GM23338 (cell line): Measurements from ENCODE around the gene SZRD1. TPM values are rescaled to one million over a fixed set of nuclear protein-coding genes. Genes with fewer than 3 reads are reported as not detected.

Experiments
- ATAC-seq: fragments of 200-7000 bp; cut with Tn5 transposase; 3 replicates; pipeline ENCODE4 v1.9.1; 2020
- DNase-seq: peaks from one replicate; pipeline ENCODE4 v3.0.0-alpha.2; 2015; ENCODE audit warnings: low spot score
- H2AFZ ChIP-seq: fragments of 200-600 bp; sonication (generic); 2 replicates; pipeline ENCODE4 v1.8.0; 2016; ENCODE audit warnings: antibody characterized with exemption, mild to moderate bottlenecking, moderate library complexity
- H3F3A ChIP-seq: fragments of 200-600 bp; sonication (generic); replicated peaks from 2 replicates; pipeline ENCODE4 v1.8.0; 2017; ENCODE audit warnings: antibody characterized with exemption, mixed run types, low read depth
- H3K27ac ChIP-seq: fragments of 200-600 bp; sonication (generic); 2 replicates; pipeline ENCODE4 v1.6.1; 2016; ENCODE audit warnings: low read depth
- H3K27me3 ChIP-seq: fragments of 200-600 bp; sonication (generic); 2 replicates; pipeline ENCODE4 v1.8.0; 2016; ENCODE audit warnings: mild to moderate bottlenecking, mixed run types, moderate library complexity; ENCODE audit not compliant: insufficient read depth
- H3K36me3 ChIP-seq: fragments of 200-600 bp; sonication (generic); 2 replicates; pipeline ENCODE4 v1.8.0; 2016; ENCODE audit warnings: mild to moderate bottlenecking; ENCODE audit not compliant: insufficient read depth
- H3K4me1 ChIP-seq: fragments of 200-600 bp; sonication (generic); 2 replicates; pipeline ENCODE4 v1.8.0; 2016; ENCODE audit warnings: mild to moderate bottlenecking, moderate library complexity; ENCODE audit not compliant: insufficient read depth
- H3K4me2 ChIP-seq: fragments of 200-600 bp; sonication (generic); 2 replicates; pipeline ENCODE4 v1.7.1; 2017; ENCODE audit warnings: mixed run types
- H3K4me3 ChIP-seq: fragments of 200-600 bp; sonication (generic); 2 replicates; pipeline ENCODE4 v1.6.1; 2016; ENCODE audit warnings: mixed run types
- H3K79me2 ChIP-seq: fragments of 200-600 bp; sonication (generic); replicated peaks from 2 replicates; pipeline ENCODE4 v1.8.0; 2017; ENCODE audit warnings: mild to moderate bottlenecking; ENCODE audit not compliant: insufficient read depth
- H3K9me2 ChIP-seq: fragments of 200-600 bp; sonication (generic); 2 replicates; pipeline ENCODE4 v1.8.0; 2017; ENCODE audit not compliant: insufficient read depth
- H4K20me1 ChIP-seq: fragments of 200-600 bp; sonication (generic); replicated peaks from 2 replicates; pipeline ENCODE4 v1.8.0; 2017; ENCODE audit warnings: mild to moderate bottlenecking; ENCODE audit not compliant: insufficient read depth
- H3K27ac Mint-ChIP-seq: 2 replicates; pipeline ENCODE4 v1.8.0; 2020; ENCODE audit warnings: inconsistent platforms, mild to moderate bottlenecking, moderate library complexity, mixed read lengths
- H3K27me3 Mint-ChIP-seq: 3 replicates; pipeline ENCODE4 v1.8.0; 2022; ENCODE audit warnings: low read depth, mild to moderate bottlenecking, moderate library complexity, mixed read lengths, inconsistent platforms; ENCODE audit not compliant: insufficient read depth, poor library complexity
- H3K36me3 Mint-ChIP-seq: 3 replicates; pipeline ENCODE4 v1.8.0; 2021; ENCODE audit warnings: low read depth, mild to moderate bottlenecking, inconsistent platforms, moderate library complexity, mixed read lengths
- H3K4me1 Mint-ChIP-seq: 3 replicates; pipeline ENCODE4 v1.8.0; 2020; ENCODE audit warnings: mild to moderate bottlenecking, inconsistent platforms, mixed read lengths
- H3K4me3 Mint-ChIP-seq: 3 replicates; pipeline ENCODE4 v1.8.0; 2021; ENCODE audit warnings: moderate library complexity, mild to moderate bottlenecking, inconsistent platforms, mixed read lengths
- H3K9me3 Mint-ChIP-seq: 3 replicates; pipeline ENCODE4 v1.8.0; 2020; ENCODE audit warnings: moderate library complexity, mild to moderate bottlenecking, inconsistent platforms, mixed read lengths
- CREB1 ChIP-seq: fragments of 250-450 bp; sonication (Bioruptor Pico); IDR thresholded peaks from 2 replicates; pipeline ENCODE4 v1.5.0; 2020; ENCODE audit warnings: low read depth, mild to moderate bottlenecking, moderate library complexity
- CTCF ChIP-seq, 2 experiments: fragments of 200-600 bp in 1 of 2; sonication (generic) in 1 of 2; conservative IDR thresholded peaks; 2 replicates each; pipeline versions ENCODE4 v1.5.1 to v1.6.1; 2016 to 2017; ENCODE audit warnings: antibody characterized with exemption in 2 of 2, low read depth in 2 of 2, mild to moderate bottlenecking in 2 of 2, moderate library complexity in 1 of 2
- ETS1 ChIP-seq: IDR thresholded peaks from 2 replicates; pipeline ENCODE4 v1.6.1; 2016; ENCODE audit warnings: antibody characterized with exemption
- EZH2 ChIP-seq: fragments of 200-600 bp; sonication (generic); IDR thresholded peaks from one replicate; pipeline ENCODE4 v1.8.0; 2017; ENCODE audit warnings: antibody characterized with exemption, mild to moderate bottlenecking, low read depth; ENCODE audit not compliant: unreplicated experiment
- EZH2phosphoT487 ChIP-seq: fragments of 200-600 bp; sonication (generic); IDR thresholded peaks from one replicate; pipeline ENCODE4 v1.8.1; 2018; ENCODE audit warnings: antibody characterized with exemption; ENCODE audit not compliant: unreplicated experiment
- JUNB ChIP-seq: IDR thresholded peaks from one replicate; pipeline ENCODE4 v1.6.1; 2016; ENCODE audit warnings: antibody characterized with exemption; ENCODE audit not compliant: unreplicated experiment
- NANOG ChIP-seq: IDR thresholded peaks from 2 replicates; pipeline ENCODE4 v1.6.1; 2016; ENCODE audit warnings: antibody characterized with exemption, borderline replicate concordance
- POLR2AphosphoS5 ChIP-seq: IDR thresholded peaks from 2 replicates; pipeline ENCODE4 v1.6.1; 2016; ENCODE audit warnings: antibody characterized with exemption, low read depth
- REST ChIP-seq: IDR thresholded peaks from one replicate; pipeline ENCODE4 v1.6.1; 2018; ENCODE audit warnings: antibody characterized with exemption; ENCODE audit not compliant: unreplicated experiment
- STAT1 ChIP-seq: IDR thresholded peaks from one replicate; pipeline ENCODE4 v1.6.1; 2016; ENCODE audit warnings: antibody characterized with exemption; ENCODE audit not compliant: unreplicated experiment
- ZNF114 ChIP-seq: fragments of 250-450 bp; sonication (Bioruptor Pico); IDR thresholded peaks from 2 replicates; pipeline ENCODE4 v1.5.0; 2020; ENCODE audit warnings: mild to moderate bottlenecking, moderate library complexity
- ZNF331 ChIP-seq: fragments of 250-450 bp; sonication (Bioruptor Pico); IDR thresholded peaks from 2 replicates; pipeline ENCODE4 v1.5.0; 2020; ENCODE audit warnings: low read depth, mild to moderate bottlenecking, moderate library complexity
- ZNF462 ChIP-seq: fragments of 250-450 bp; sonication (Bioruptor Pico); IDR thresholded peaks from 2 replicates; pipeline ENCODE4 v1.5.0; 2020; ENCODE audit warnings: mild to moderate bottlenecking, moderate library complexity
- polyA plus RNA-seq: library from polyadenylated mRNA; unstranded; fragments of >200 nt; fragmentation: Nextera tagmentation; extraction: Ambion mirVana; gene quantifications from 2 replicates; pipeline ENCODE4 v1.2.1, GENCODE V29; 2016
- total RNA-seq: library from RNA; depleted of rRNA; stranded (reverse); fragments of >200 nt; shearing (Covaris generic); gene quantifications from 2 replicates; pipeline ENCODE4 v1.2.3, GENCODE V29; 2014

The SZRD1 gene
- total and polyA plus RNA-seq, 2 experiments from 2014 or later, result 32.5 to 70.9 TPM

GRCh38 chr1:16351994-16352841 is 14.8 kb upstream of the SZRD1 start, which contains the start of gene FBXO42:
Gene FBXO42 (minus strand): TSS chr1:16352480. CDS start chr1:16315418, 37,062 bp downstream.
- H3K79me2 ChIP-seq, result peaks cover 47% of the 10 kb centered on the region
- peaks cover 3% of the 10 kb centered on the region; the same call in 1 of the 2 replicates for H3F3A ChIP-seq
- peaks cover 13% of the 10 kb centered on the region; the same call in 2 of the 3 replicates for H3K4me1 Mint-ChIP-seq
- H3K27me3 Mint-ChIP-seq, result no peaks in the 10 kb centered on the region
- H2AFZ ChIP-seq, result peak within 1 kb of the TSS; percentile 94
- peak within 1 kb of the TSS; percentile 98 for H3K4me2 ChIP-seq
- H3K4me3 Mint-ChIP-seq, result peak within 1 kb of the TSS; percentile 90
- H3K36me3 Mint-ChIP-seq, result no peaks in the 10 kb centered on the region
- no peak for TF ChIP-seq EZH2
- TF ChIP-seq CTCF (conservative IDR thresholded peaks at IDR 0.05; ENCODE audit: low read depth in 2 of 2), result peak; percentile 32 to 60; a peak in 3 of 4 replicates
- peak; percentile 85 for TF ChIP-seq CREB1 (CRISPR knock-in tag)
- peak; percentile 81 for TF ChIP-seq POLR2AphosphoS5
- TF ChIP-seq JUNB, result no peak
- TF ChIP-seq ZNF114, result no peak
- no peak for TF ChIP-seq ZNF331 (CRISPR knock-in tag)
- no peak for TF ChIP-seq NANOG
- no peak for TF ChIP-seq ETS1
- TF ChIP-seq STAT1, result no peak
- no peak for TF ChIP-seq ZNF462 (CRISPR knock-in tag)
- TF ChIP-seq EZH2phosphoT487, result no peak
- no peak for TF ChIP-seq REST
- peak within 1 kb of the TSS; percentile 46; the same call in 1 of the 2 replicates for H3K27ac ChIP-seq
- peaks cover 12% of the 10 kb centered on the region; the same call in 1 of the 2 replicates for H3K4me1 ChIP-seq
- ATAC-seq, result peak; percentile 94
- no peaks in the 10 kb centered on the region for H3K9me2 ChIP-seq
- H4K20me1 ChIP-seq, result peaks cover 31% of the 10 kb centered on the region
- no peaks in the 10 kb centered on the region for H3K36me3 ChIP-seq
- H3K4me3 ChIP-seq, result peak within 1 kb of the TSS; percentile 92
- peak; percentile 97 for DNase-seq
- peak within 1 kb of the TSS; percentile 87 for H3K27ac Mint-ChIP-seq
- no peaks in the 10 kb centered on the region for H3K9me3 Mint-ChIP-seq
- no peaks in the 10 kb centered on the region for H3K27me3 ChIP-seq
